ENCODE measurements around the gene CCDC57.

Gene CCDC57

GRCh38 chr17:82106688-82107305 lies 105.8 kb downstream of the CCDC57 start:
- no peak overlapping the region for H3K4me3 ChIP-seq (ENCODE audit: low read depth, low read length)
- no peak for DNase-seq (ENCODE audit: low read depth)
- TF ChIP-seq, protein P1, sequence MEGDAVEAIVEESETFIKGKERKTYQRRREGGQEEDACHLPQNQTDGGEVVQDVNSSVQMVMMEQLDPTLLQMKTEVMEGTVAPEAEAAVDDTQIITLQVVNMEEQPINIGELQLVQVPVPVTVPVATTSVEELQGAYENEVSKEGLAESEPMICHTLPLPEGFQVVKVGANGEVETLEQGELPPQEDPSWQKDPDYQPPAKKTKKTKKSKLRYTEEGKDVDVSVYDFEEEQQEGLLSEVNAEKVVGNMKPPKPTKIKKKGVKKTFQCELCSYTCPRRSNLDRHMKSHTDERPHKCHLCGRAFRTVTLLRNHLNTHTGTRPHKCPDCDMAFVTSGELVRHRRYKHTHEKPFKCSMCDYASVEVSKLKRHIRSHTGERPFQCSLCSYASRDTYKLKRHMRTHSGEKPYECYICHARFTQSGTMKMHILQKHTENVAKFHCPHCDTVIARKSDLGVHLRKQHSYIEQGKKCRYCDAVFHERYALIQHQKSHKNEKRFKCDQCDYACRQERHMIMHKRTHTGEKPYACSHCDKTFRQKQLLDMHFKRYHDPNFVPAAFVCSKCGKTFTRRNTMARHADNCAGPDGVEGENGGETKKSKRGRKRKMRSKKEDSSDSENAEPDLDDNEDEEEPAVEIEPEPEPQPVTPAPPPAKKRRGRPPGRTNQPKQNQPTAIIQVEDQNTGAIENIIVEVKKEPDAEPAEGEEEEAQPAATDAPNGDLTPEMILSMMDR (conservative IDR thresholded peaks at IDR 0.05; ENCODE audit: low read depth, low read length) = no peak

GRCh38 chr17:82105882-82106687 lies 106.6 kb downstream of the CCDC57 start:
- TF ChIP-seq, protein P1 (conservative IDR thresholded peaks at IDR 0.05; ENCODE audit: low read depth, low read length) = peak; percentile 52
- DNase-seq (ENCODE audit: low read depth) = peak; percentile 53
- no peak overlapping the region for H3K4me3 ChIP-seq (ENCODE audit: low read depth, low read length)

GRCh38 chr17:82105417-82105881 lies 107.2 kb downstream of the CCDC57 start:
- TF ChIP-seq, protein P1 (conservative IDR thresholded peaks at IDR 0.05; ENCODE audit: low read depth, low read length) = no peak
- DNase-seq (ENCODE audit: low read depth) = no peak
- no peak overlapping the region for H3K4me3 ChIP-seq (ENCODE audit: low read depth, low read length)

DNA sequence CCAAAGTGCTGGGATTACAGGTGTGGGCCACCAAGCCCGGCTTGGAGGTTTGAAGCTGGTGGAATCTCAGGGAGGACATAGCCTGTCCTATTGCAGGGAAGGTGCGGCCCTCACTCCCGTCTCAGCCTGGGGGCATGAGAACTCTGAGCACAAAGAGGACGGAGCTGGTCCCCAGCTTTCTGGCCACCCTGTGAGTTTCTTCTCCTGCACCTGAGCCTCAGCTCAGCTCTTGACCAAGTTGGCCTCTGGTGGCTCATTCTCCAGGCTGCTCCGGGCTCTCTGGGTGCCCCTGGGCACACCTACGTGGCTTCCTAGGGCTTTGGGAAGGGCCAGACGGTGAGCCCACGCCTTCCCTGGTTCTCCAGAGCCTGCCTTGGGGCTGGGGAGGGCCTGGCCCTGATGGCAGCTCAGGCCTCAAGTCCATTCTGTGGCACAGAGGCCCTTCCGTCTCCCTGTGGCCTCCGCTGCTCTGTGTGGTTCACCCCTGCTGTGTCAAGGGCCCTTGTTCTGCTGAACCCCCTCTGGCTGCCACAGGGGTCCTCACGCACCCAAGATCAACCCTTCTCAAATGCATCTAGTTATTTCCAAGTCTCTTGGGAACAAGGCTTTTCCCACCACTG lies 107.7 kb downstream of the CCDC57 start:
- TF ChIP-seq, protein P1 (conservative IDR thresholded peaks at IDR 0.05; ENCODE audit: low read depth, low read length) = no peak
- DNase-seq (ENCODE audit: low read depth) = no peak

DNA sequence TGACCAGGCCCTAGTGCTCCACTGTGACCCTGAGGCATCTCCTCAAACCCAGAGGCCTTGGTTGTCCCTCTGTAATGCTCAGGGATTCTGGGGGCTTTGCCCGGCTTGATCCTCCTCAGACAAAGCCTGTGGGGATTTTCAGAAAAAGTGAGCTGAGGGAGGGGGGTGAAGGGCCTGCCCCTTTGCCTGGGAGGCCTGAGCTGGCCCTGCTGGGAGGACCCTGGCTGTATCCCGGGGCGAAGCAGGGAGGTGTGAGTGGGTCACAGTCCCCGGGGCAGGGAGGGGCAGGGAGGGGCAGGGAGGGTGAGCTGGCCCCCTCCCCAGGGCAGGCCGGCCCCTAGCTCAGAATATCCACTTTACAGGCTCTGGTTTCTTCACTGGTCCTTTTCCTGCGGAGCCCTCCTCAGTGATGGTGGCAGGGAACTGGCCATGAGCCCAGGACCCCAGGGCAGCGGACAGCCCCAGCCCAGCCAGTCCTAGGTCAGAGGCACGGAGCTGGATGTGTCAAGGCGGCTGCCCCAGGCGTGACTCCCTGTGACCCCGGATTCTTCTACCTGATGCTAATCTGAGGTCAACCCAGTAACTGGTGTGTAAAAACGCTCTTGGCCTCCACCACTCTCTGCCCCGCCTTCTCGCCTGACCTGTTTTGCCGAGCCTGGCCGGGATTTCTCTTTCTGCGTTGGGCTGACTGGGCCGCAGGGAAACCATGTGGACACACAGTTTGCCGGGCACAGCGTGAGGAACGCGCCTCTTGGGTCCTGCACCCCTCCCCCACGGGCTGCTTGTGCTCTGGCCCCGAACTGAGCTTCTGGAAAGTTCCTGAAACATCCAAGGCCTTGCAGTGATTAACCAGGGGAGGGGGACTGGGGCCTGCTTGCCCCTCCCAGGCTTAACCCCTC lies 108.8 kb downstream of the CCDC57 start:
- TF ChIP-seq, protein P1 (conservative IDR thresholded peaks at IDR 0.05; ENCODE audit: low read depth, low read length) = no peak
- DNase-seq (ENCODE audit: low read depth) = peak; percentile 58
- no peak overlapping the region for H3K4me3 ChIP-seq (ENCODE audit: low read depth, low read length)

More for the DNA sequence above, 107.7 kb downstream of the CCDC57 start:
- H3K4me3 ChIP-seq (ENCODE audit: low read depth, low read length) = no peak overlapping the region

All from choroid plexus epithelial cell (primary cell).